ENCODE data around the gene NDC80.
A peak's percentile ranks its signal among the peaks of the same experiment; 100 is the strongest.

Gene NDC80

GRCh38 chr18:2559249-2559648, 12.1 kb upstream of the NDC80 start:
- DNase-seq: no peak

GRCh38 chr18:2564373-2564772, 7.0 kb upstream of the NDC80 start:
- no peak for DNase-seq

- DNase-seq: no peak
Measured at GRCh38 chr18:2568129-2568528, 3.2 kb upstream of the NDC80 start.

GRCh38 chr18:2568605-2569004, 2.8 kb upstream of the NDC80 start:
- DNase-seq: no peak

GRCh38 chr18:2569338-2570207, 1.8 kb upstream of the NDC80 start:
- no peak for DNase-seq

GRCh38 chr18:2570772-2571199, 571 bp upstream of the NDC80 start:
- peak; percentile 19 for DNase-seq

GRCh38 chr18:2572171-2572569, 813 bp downstream of the NDC80 start:
- no peak for DNase-seq

GRCh38 chr18:2572892-2573291, 1.5 kb downstream of the NDC80 start:
- no peak for DNase-seq

GRCh38 chr18:2573408-2573807, 2.1 kb downstream of the NDC80 start:
- no peak for DNase-seq

GRCh38 chr18:2587788-2588187, 16.4 kb downstream of the NDC80 start:
- no peak for DNase-seq

- DNase-seq: no peak
Measured at GRCh38 chr18:2588666-2589344, 17.4 kb downstream of the NDC80 start.

GRCh38 chr18:2589345-2590068, 18.1 kb downstream of the NDC80 start:
- no peak for DNase-seq

- DNase-seq: no peak
Measured at GRCh38 chr18:2590303-2590702, 18.9 kb downstream of the NDC80 start.

GRCh38 chr18:2597639-2598038, 26.3 kb downstream of the NDC80 start:
- DNase-seq: no peak

GRCh38 chr18:2602844-2603243, 31.5 kb downstream of the NDC80 start:
- no peak for DNase-seq

- no peak for DNase-seq
Measured at GRCh38 chr18:2606335-2606734, 35.0 kb downstream of the NDC80 start.

GRCh38 chr18:2609604-2610003, 38.2 kb downstream of the NDC80 start:
- no peak for DNase-seq

GRCh38 chr18:2610549-2610948, 39.2 kb downstream of the NDC80 start:
- no peak for DNase-seq

- DNase-seq: no peak
Measured at GRCh38 chr18:2612996-2613395, 41.6 kb downstream of the NDC80 start.

- no peak for DNase-seq
Measured at GRCh38 chr18:2617401-2617998, 46.1 kb downstream of the NDC80 start.

- DNase-seq: no peak
Measured at GRCh38 chr18:2618009-2618408, 46.7 kb downstream of the NDC80 start.

- no peak for DNase-seq
Measured at GRCh38 chr18:2625217-2625616, 53.9 kb downstream of the NDC80 start.

GRCh38 chr18:2627821-2628276, 56.5 kb downstream of the NDC80 start:
- DNase-seq: no peak

All from activated gamma-delta T cell (primary cell).